Ishikawa (cell line): Measurements from ENCODE around the gene FRMPD4.

Experiments used
- CEBPB ChIP-seq: IDR thresholded peaks from 2 replicates; pipeline ENCODE4 v1.6.1; 2012
- CREB1 ChIP-seq: IDR thresholded peaks from 2 replicates; pipeline ENCODE4 v1.6.1; 2012; ENCODE audit warnings: low read depth
- EP300 ChIP-seq: IDR thresholded peaks from 2 replicates; pipeline ENCODE4 v1.6.1; 2012; ENCODE audit warnings: borderline replicate concordance
- TCF12 ChIP-seq: IDR thresholded peaks from 2 replicates; pipeline ENCODE4 v1.6.1; 2012; ENCODE audit warnings: low read depth
- USF1 ChIP-seq: IDR thresholded peaks from 2 replicates; pipeline ENCODE4 v1.6.1; 2012
- TF ChIP-seq, protein P1 (sequence below): IDR thresholded peaks from 2 replicates; pipeline ENCODE4 v1.6.1; 2012; ENCODE audit warnings: low read depth, mild to moderate bottlenecking

DNA sequence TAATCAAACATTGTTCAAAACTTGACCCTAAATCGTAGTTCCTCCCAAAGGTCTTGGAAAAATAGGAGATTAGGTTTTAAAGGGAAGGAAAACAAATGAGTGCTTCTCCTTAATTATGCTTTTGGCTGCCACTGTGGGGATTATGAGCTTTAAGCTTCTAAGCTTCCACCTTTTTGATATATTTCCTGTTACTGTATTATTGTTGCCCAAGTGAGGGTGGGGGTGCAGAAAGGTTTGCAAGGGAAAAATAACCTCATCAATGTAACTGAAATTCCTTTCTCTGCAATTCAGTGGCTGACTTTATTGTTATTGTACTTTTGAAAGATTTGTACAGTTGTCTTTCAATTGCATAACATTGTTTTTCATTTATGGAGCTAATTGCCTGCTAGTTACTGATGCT is 285.1 kb downstream of the FRMPD4 start:
- TF ChIP-seq EP300 (no peak), TCF12 (no peak), CREB1 (no peak), CEBPB (no peak), USF1 (no peak)
- TF ChIP-seq, protein P1, sequence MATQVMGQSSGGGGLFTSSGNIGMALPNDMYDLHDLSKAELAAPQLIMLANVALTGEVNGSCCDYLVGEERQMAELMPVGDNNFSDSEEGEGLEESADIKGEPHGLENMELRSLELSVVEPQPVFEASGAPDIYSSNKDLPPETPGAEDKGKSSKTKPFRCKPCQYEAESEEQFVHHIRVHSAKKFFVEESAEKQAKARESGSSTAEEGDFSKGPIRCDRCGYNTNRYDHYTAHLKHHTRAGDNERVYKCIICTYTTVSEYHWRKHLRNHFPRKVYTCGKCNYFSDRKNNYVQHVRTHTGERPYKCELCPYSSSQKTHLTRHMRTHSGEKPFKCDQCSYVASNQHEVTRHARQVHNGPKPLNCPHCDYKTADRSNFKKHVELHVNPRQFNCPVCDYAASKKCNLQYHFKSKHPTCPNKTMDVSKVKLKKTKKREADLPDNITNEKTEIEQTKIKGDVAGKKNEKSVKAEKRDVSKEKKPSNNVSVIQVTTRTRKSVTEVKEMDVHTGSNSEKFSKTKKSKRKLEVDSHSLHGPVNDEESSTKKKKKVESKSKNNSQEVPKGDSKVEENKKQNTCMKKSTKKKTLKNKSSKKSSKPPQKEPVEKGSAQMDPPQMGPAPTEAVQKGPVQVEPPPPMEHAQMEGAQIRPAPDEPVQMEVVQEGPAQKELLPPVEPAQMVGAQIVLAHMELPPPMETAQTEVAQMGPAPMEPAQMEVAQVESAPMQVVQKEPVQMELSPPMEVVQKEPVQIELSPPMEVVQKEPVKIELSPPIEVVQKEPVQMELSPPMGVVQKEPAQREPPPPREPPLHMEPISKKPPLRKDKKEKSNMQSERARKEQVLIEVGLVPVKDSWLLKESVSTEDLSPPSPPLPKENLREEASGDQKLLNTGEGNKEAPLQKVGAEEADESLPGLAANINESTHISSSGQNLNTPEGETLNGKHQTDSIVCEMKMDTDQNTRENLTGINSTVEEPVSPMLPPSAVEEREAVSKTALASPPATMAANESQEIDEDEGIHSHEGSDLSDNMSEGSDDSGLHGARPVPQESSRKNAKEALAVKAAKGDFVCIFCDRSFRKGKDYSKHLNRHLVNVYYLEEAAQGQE: no peak
